ENCODE data around the gene MOV10.
A peak's percentile ranks its signal among the peaks of the same experiment; 100 is the strongest.

MOV10 gene

DNA sequence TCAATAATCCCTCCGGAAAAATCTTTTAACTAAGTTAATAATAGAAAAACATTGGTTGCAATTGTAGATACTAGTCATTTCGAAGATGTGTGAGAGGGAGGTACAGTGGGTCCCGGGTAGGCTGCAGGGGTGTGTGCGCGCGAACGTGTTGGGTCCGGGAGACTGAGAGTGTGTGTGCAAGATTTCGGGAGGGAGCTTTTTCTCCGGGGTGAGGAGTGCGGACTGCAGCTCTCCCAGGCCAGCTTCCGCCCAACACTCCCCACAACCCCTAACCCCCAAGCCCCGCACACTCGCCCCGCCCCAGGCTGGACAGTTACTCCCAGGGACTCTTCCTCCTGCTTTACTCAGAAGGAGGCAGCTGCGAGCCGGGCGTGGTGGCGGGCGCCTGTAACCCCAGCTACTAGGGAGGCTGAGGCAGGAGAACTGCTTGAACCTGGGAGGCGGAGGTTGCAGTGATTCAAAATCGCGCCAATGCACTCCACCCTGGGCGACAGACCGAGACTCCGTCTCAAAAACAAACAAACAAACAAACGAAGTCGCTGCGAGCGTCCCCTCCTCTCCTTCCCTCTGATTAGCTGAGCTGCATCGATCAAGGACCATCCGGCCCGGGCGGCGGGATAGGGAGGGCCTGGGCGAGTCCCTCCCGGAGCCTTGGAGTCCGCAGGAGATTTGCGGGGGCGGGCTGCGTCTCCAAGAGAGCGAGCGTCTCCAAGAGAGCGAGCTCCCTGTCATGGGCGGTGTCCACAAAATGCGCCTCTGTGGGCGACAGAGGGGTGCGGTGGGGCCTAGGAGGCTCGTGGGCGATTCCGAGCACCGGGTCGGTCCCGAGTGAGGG is 68.9 kb downstream of the MOV10 start:
- no peak for DNase-seq

DNA sequence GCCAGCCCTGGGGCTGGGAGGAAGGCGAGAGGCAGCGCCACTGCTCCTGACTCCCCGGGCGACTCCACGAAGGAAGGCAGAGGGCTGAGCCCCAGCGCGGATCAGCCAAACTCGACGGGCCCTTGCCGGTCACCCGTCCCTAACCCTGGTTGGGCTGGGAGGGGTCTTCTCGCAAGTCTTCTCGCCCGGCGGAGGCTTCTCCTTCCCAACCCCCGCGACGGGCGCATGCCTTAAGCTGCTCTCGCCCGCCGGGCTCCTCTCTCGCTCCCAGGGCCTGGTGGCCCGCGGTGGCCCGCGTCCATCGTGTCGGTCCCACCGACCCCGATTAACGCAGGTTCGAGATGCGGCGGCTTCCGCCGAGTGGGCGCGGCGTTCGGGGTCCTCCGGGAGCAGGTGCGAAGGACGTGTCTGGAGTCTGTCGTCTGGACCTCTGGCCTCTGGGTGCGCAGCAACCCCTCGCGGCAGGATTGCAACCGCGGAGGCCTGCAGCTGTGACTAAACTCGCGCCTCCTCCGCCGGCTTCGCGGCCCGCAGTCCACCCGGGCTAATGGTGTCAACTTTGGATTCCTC is 69.6 kb downstream of the MOV10 start:
- DNase-seq = peak in 1 of 2 experiments; percentile 56

DNA sequence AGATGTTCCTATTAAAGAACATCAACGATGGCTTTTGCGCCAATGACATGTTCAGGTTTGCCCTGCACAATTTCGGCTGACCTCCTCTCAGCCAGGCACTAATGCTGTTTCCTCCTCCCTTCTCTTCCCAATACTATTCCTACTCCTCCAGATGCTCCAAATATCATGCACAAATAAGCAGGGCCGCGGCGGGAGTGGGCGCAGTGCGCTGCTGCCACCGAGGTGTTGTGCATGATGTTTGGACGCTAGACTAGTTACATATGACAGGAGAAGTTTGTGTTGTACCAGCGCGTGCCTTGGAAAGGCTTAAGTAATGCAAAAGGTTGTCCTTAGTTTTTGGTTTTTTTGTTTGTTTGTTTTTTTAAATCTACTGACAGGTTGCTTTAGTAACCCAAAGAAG is 73.9 kb downstream of the MOV10 start:
- DNase-seq = no peak

Measured in NCI-H524 (cell line).